GM18508 (cell line): ENCODE results near the gene TLCD3B.
A peak's percentile ranks its signal among the peaks of the same experiment; 100 is the strongest.

Experiments
- ATAC-seq: cut with Tn5 transposase; IDR thresholded peaks from one replicate; pipeline ENCODE4 v1.9.1; 2021; ENCODE audit warnings: moderate number of reproducible peaks; ENCODE audit not compliant: insufficient read depth, unreplicated experiment

Gene TLCD3B, protein sequence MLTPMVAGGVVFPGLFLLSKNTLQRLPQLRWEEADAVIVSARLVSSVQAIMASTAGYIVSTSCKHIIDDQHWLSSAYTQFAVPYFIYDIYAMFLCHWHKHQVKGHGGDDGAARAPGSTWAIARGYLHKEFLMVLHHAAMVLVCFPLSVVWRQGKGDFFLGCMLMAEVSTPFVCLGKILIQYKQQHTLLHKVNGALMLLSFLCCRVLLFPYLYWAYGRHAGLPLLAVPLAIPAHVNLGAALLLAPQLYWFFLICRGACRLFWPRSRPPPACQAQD

DNA sequence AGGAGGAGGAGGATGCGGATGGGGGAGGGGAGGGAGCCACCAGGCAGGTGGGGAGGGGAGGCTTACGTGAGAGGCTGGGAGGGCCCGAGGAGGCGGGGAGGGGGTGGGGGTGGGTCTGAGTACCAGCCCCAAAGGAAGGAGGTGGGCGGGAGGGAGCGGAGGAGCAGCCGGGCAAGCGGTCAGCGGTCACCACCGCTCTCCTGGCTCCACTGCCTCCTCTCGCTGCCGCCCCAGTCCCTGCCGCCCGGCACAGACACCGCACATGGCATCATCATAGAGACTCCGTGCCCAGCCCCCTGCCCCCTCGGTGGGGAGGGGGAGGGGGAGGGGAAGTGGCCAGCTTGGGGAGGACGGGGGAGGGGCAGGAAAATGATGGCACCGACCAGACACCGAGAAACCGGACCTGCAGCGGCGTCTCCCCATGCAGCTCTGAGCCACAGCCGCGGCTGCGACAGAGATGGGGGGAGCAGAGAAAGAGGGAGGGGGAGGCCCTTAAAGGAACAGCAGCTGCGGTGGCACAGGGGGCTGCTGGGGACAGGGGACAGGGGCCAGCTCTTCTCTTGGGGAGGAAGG lies at the start of gene TLCD3B:
TLCD3B (minus strand) TSS at position 431 of the 573 bp plus-strand sequence. CDS start 744 bp downstream, outside the sequence.
- no peak for ATAC-seq

DNA sequence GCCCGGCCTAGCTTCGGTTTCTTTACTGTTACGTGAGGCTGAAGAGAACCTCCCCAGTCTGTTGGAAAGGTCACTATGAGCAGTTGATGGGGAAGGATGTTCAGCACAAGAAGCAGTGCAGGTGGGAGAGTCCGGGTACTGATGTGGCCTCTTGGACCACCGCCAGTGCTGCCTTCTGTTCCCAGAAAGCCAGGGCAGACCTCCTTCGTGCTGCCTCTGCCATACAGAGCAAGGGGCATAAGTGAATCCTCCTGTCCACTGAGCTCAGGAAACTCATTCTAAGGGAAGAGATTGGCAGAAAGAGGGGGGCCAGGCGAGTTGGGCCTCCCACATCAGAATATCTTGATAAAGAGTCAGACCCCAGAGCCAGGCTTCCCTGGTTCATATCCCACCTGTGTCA lies 48.4 kb upstream of the TLCD3B start:
- ATAC-seq, result no peak

DNA sequence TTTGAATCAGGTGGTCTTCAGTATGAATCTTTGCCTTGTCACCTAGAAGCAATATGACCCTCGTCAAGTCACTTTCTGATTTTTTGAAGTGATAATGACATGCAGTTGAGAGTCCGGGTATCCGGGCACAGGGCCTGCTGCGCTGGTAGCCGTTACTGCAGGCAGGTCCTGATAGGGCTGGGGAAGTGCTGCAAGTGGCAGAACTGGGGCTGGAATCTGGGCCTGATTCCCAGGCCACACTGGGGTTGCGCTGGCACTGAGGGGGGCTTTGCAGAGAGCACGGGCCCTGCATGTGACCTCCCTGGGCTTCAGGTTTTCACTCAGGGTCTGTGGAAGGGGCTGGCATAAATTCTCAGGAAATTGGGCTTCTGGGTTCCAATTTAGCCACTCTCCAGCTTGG lies 47.7 kb upstream of the TLCD3B start:
- ATAC-seq, result no peak

- ATAC-seq, result no peak
Measured at GRCh38 chr16:30077656-30078055, 46.6 kb upstream of the TLCD3B start.

DNA sequence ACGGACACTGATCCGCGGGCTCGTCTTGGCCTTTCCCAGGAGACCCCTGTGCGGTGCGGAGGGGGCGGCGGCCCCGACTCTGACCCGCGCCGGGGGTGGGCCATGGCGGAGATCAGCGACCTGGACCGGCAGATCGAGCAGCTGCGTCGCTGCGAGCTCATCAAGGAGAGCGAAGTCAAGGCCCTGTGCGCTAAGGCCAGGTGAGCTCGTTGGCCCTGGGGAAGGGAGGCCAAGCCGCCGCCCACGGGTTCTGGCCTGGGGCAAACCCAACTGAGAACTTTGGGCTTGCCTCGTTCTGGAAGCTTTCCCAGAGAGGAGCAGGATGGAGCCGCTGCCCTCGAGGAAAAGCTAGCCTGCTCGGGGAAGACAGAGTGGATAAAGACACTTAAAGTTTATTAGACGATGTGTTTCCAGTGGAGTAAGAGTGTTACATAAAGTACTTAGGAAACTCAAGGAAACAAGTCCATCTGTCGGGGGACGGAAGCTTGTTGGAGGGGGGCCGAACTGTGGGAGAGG lies 45.3 kb upstream of the TLCD3B start:
- ATAC-seq, result no peak

DNA sequence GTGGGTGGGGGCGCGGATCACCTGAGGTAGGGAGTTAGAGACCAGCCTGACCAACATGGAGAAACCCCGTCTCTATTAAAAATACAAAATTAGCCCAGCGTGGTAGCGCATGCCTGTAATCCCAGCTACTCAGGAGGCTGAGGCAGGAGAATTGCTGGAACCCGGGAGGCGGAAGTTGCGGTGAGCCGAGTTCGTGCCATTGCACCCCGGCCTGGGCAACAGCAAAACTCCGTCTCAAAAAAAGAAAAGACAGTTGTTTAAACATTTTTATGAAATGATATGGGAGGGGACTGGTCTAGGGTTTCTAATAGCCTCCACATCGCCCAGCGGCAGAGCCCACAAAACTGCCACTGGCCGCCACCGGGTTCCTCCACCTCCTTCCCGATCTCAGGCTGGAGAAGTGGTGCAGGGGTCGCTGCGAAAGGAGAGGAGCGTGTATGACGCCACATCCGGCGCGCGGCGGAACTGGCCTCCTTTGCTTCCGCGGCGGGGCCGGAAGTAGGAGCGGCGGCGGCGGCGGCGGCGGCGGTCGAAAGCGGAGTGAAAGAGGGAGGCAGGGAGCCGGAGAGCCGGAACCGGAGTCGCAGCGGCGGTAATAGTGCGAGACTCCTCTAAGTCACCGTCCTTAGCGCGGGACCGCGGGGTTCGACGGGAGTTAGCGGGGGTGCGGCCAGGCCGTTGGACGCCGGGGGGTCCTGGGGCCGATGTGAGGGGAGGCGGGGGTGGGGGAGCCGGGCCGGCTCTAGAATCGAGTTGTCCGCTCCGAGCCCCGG lies 44.6 kb upstream of the TLCD3B start, which contains the start of gene PPP4C:
PPP4C (plus strand) TSS at position 492 of the 773 bp plus-strand sequence. CDS start 384 bp downstream, outside the sequence.
- ATAC-seq, result no peak

- ATAC-seq, result no peak
Measured at GRCh38 chr16:30070490-30070889, 39.4 kb upstream of the TLCD3B start.

DNA sequence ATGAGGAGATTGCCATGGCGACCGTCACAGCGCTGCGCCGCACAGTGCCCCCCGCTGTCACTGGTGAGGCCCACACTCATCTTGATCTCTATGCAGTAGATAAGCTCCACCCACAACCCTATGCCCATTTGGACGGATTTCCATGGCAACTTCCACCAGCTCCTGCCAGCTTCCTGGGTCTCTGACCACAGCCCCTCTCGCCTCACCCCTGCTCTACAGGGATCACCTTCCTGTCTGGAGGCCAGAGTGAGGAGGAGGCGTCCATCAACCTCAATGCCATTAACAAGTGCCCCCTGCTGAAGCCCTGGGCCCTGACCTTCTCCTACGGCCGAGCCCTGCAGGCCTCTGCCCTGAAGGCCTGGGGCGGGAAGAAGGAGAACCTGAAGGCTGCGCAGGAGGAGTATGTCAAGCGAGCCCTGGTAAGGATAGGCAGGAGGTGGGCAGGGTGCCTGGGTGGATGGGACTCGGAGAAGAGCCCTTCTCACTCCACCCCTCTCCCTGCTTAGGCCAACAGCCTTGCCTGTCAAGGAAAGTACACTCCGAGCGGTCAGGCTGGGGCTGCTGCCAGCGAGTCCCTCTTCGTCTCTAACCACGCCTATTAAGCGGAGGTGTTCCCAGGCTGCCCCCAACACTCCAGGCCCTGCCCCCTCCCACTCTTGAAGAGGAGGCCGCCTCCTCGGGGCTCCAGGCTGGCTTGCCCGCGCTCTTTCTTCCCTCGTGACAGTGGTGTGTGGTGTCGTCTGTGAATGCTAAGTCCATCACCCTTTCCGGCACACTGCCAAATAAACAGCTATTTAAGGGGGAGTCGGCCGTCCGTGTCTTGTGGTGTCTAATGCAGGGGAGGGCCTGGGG lies 38.8 kb upstream of the TLCD3B start:
- no peak for ATAC-seq

- no peak for ATAC-seq
Measured at GRCh38 chr16:30068750-30069610, 37.9 kb upstream of the TLCD3B start.

DNA sequence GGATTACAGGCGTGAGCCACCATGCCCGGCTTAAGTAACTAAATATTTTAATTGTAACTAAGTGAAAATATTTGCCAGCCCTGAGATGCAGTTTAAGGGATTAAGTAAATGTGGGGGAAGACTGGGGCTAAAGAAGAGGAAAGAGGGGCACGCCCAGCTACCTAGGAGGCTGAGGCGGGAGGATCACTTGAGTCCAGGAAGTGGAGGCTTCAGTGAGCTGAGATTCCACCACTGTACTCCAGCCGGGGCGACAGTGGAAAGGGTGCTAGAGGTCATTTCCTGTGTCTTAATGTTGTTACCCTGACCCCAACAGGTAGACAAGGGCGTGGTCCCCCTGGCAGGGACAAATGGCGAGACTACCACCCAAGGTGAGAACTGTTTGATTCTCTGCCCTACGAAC lies 37.3 kb upstream of the TLCD3B start:
- ATAC-seq, result no peak

- ATAC-seq, result no peak
Measured at GRCh38 chr16:30067584-30067916, 36.5 kb upstream of the TLCD3B start.

- no peak for ATAC-seq
Measured at GRCh38 chr16:30066761-30067583, 35.9 kb upstream of the TLCD3B start.

GRCh38 chr16:30065943-30066760 lies 35.1 kb upstream of the TLCD3B start:
- ATAC-seq, result no peak

- ATAC-seq, result peak; percentile 43
Measured at GRCh38 chr16:30065102-30065942, 34.3 kb upstream of the TLCD3B start, which contains the start of gene ALDOA. TSS of gene ALDOA (plus strand) at chr16:30065760. CDS start at chr16:30066898, 1,138 bp downstream.

DNA sequence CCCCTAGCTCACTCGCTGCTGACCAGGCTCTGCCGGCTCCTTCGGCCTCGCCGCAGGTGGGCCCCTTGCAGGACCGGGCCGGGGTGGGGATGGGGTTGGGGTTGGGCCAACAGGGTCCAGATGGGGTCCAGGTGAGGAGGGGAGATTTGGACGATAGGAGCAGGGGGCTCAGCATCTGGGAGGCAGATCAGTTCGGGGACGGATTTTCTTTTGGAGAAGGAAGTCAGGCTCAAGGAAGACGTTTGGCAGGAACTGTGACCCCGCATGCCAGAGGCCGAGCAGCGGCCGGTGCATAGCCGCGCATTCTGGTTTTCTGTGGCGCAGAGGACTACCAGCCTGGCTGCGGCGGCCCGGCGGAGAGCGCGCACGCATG lies 33.6 kb upstream of the TLCD3B start:
- no peak for ATAC-seq

GRCh38 chr16:30063893-30064728 lies 33.0 kb upstream of the TLCD3B start:
- no peak for ATAC-seq
